GM21717 (cell line): ENCODE results near the gene MCUR1.

Experiments
- ATAC-seq: cut with Tn5 transposase; IDR thresholded peaks from one replicate; pipeline ENCODE4 v1.9.1; 2021; ENCODE audit warnings: mild to moderate bottlenecking, moderate library complexity; ENCODE audit not compliant: unreplicated experiment

Gene MCUR1

GRCh38 chr6:13742961-13743735, 71.2 kb downstream of the MCUR1 start:
- no peak for ATAC-seq

DNA sequence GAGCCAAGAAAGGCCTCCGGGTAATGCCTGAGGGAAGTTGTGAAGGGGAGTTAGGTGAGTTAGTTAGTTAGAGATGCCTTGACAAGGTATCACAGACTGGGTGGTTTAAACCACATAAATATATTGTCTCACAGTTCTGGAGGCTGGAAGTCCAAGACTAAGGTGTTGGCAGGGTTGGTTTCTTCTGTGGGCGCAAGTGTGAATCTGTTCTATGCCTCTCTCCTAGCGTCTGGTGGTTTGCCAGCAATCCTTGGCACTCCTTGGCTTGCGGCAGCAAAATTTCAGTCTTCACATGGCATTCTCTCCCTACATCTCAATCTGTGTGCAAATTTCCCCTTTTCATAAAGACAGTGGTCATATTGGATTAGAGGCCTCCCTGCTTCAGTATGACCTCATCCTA, 73.0 kb downstream of the MCUR1 start:
- no peak for ATAC-seq
